H1 (cell line): ENCODE measurements around the gene TPO. TPM values are rescaled to one million over a fixed set of nuclear protein-coding genes. Genes with fewer than 3 reads are reported as not detected.

ENCODE experiments used
- BACH1 ChIP-seq: IDR thresholded peaks from 2 replicates; pipeline ENCODE4 v1.6.1; 2012; ENCODE audit warnings: low read length, improper control_type of control experiment
- GTF2F1 ChIP-seq: IDR thresholded peaks from 2 replicates; pipeline ENCODE4 v1.6.1; 2012; ENCODE audit warnings: low read depth, low read length, improper control_type of control experiment, borderline replicate concordance
- POLR2A ChIP-seq, 2 experiments: IDR thresholded peaks; 1 replicate in 1 of 2; 2 replicates in 1 of 2; pipeline ENCODE4 v1.6.1; 2011; ENCODE audit warnings: low read depth in 2 of 2, low read length in 2 of 2, mild to moderate bottlenecking in 2 of 2; ENCODE audit errors: control extremely low read depth in 1 of 2
- POU5F1 ChIP-seq: IDR thresholded peaks from 2 replicates; pipeline ENCODE4 v1.6.1; 2011; ENCODE audit warnings: low read depth, mild to moderate bottlenecking, low read length, moderate library complexity
- SP1 ChIP-seq: IDR thresholded peaks from 2 replicates; pipeline ENCODE4 v1.6.1; 2011; ENCODE audit warnings: low read depth, low read length
- polyA plus RNA-seq, 7 experiments: library from polyadenylated mRNA; depleted of rRNA in 3 of 7; stranded (reverse) in 5 of 7; unstranded in 2 of 7; fragments of >200 nt in 5 of 7; fragments of 200-250 nt in 2 of 7; gene quantifications; 1 replicate in 5 of 7; 2 replicates in 1 of 7; 4 replicates in 1 of 7; pipeline versions ENCODE4 v1.2.1 to v1.2.3, GENCODE V29; 2011 to 2013; ENCODE audit warnings: missing spikeins in 2 of 7, mixed read lengths in 2 of 7
- total RNA-seq: library from RNA; stranded (reverse); fragmentation: NEBNext Ultra II Directional; extraction: Animal tissue kit (Norgen Biotek cat#: 25700); gene quantifications from 2 replicates; pipeline ENCODE4 v1.2.1, GENCODE V29; 2021

Gene TPO
- total and polyA plus RNA-seq, 2 of the 8 experiments (the other 6 are each of a cell fraction or from before 2014, with no cell fraction given) = not detected

- TF ChIP-seq GTF2F1 (no peak), SP1 (no peak), BACH1 (no peak), POU5F1 (no peak), POLR2A (IDR thresholded peaks at IDR 0.05; ENCODE audit: control extremely low read depth in 1 of 2, low read depth in 2 of 2, low read length in 2 of 2) (no peak)
These were observed 5.3 kb downstream of the TPO start (continued) for GRCh38 chr2:1418566-1418965.
